Measurements from ENCODE around the gene VAT1. TPM values are rescaled to one million over a fixed set of nuclear protein-coding genes. Genes with fewer than 3 reads are reported as not detected.

Gene VAT1
- total and polyA plus RNA-seq, 9 of the 15 experiments (the other 6 are each of a cell fraction or from before 2014, with no cell fraction given) = 29.4 to 153 (median 66.7) TPM

DNA sequence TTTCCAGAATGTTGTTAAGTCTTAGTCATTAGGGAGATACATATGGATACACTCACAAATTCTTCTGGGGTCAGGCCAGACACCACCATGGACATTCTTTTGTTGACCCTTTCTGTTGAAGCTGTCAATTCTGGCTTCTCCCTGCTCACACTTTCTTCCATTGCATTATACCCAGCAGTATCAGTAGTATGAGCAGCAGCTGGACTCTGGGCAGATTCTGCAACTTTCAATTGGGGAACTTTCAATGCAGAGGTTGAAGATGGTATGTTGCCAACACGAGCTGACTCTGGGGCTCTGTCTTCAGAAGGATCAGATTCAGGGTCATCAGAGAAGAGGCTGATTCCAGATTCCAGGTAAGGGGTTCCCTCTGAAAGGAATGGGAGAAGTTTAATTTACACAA lies 48.7 kb upstream of the VAT1 start:
- H3K9ac ChIP-seq (ENCODE audit: insufficient read depth in 1 of 2, low read depth in 2 of 2, low read length in 2 of 2) = no peak overlapping the region
- FAIRE-seq (no peak), DNase-seq (ENCODE audit: extremely low read depth in 1 of 4, low spot score in 3 of 4) (no peak), ATAC-seq (no peak)
- CTCF ChIA-PET (ENCODE audit: low intra/inter-chr PET ratio) = no interaction called here
- intact Hi-C loops (cut with micrococcal nuclease) = no loop called here
- no peaks in the 10 kb centered on the region for H3K9me1 ChIP-seq (ENCODE audit: control insufficient read depth, insufficient read depth, low read length)
- H3K79me2 ChIP-seq (ENCODE audit: control insufficient read depth, insufficient read depth, low read length) = no peaks in the 10 kb centered on the region
- no peaks in the 10 kb centered on the region for H3K4me1 ChIP-seq (replicated peaks in 1 of 2; ENCODE audit: control insufficient read depth in 2 of 2, insufficient read depth in 2 of 2, low read length in 2 of 2)
- 100% methylated on average over 1 of the region's 1 CpG for WGBS (ENCODE audit: insufficient coverage, low coverage, missing lambda C conversion rate)
- TF ChIP-seq, protein P1, sequence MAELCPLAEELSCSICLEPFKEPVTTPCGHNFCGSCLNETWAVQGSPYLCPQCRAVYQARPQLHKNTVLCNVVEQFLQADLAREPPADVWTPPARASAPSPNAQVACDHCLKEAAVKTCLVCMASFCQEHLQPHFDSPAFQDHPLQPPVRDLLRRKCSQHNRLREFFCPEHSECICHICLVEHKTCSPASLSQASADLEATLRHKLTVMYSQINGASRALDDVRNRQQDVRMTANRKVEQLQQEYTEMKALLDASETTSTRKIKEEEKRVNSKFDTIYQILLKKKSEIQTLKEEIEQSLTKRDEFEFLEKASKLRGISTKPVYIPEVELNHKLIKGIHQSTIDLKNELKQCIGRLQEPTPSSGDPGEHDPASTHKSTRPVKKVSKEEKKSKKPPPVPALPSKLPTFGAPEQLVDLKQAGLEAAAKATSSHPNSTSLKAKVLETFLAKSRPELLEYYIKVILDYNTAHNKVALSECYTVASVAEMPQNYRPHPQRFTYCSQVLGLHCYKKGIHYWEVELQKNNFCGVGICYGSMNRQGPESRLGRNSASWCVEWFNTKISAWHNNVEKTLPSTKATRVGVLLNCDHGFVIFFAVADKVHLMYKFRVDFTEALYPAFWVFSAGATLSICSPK (IDR thresholded peaks at IDR 0.05; ENCODE audit: borderline replicate concordance) = no peak
- POLR2A ChIA-PET = interaction anchor here (0.8 to 1.0 kb wide), 3 partner anchors 40 to 245 kb away, joined by 3 to 5 read pairs (median 3); no protein-coding TSS in a partner anchor
- no peak overlapping the region for H3K27ac ChIP-seq (ENCODE audit: extremely low read depth, low read depth, low read length)
- peaks cover 69% of the 10 kb centered on the region for H3K36me3 ChIP-seq (ENCODE audit: control insufficient read depth, insufficient read depth, low read length)
- in situ Hi-C loops (cut with MboI) = no loop called here
- no peaks in the 10 kb centered on the region for H4K20me1 ChIP-seq (replicated peaks; ENCODE audit: control insufficient read depth, insufficient read depth, low read length)
- H2AFZ ChIP-seq (ENCODE audit: low read depth, low read length) = no peak overlapping the region
- BruUV-seq (replicated peaks) = no TSS peak
- H3K4me2 ChIP-seq (ENCODE audit: insufficient read depth, low read length) = no peak overlapping the region
- no peak overlapping the region for H3K4me3 ChIP-seq
- no peaks in the 10 kb centered on the region for H3K9me3 ChIP-seq (replicated peaks; ENCODE audit: control insufficient read depth, insufficient read depth, low read depth, low read length)
- no peaks in the 10 kb centered on the region for H3K27me3 ChIP-seq (ENCODE audit: control insufficient read depth in 2 of 2, insufficient read depth in 2 of 2, low read length in 2 of 2)

DNA sequence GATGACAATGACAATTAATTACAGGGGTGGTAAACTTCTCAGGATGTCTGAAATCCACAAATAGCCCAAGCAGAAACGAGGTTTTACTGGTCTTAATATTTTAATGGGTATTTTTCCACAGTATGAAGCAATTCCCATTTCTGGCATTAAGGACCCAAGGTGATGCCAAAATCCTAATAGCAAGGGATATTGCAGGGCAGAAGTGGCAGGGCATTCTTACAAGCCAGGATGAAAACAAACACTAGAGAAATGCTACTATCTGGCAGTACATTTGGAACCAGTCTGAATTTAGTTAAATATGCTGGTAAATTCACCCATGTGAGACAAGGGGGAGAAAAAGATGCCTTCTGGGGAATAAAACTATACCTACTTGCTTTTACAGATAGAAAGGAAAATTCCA lies 48.1 kb upstream of the VAT1 start:
- FAIRE-seq (no peak), DNase-seq (ENCODE audit: extremely low read depth in 1 of 4, low spot score in 3 of 4) (no peak), ATAC-seq (no peak)
- no peaks in the 10 kb centered on the region for H3K79me2 ChIP-seq (ENCODE audit: control insufficient read depth, insufficient read depth, low read length)
- no peaks in the 10 kb centered on the region for H3K4me1 ChIP-seq (replicated peaks in 1 of 2; ENCODE audit: control insufficient read depth in 2 of 2, insufficient read depth in 2 of 2, low read length in 2 of 2)
- intact Hi-C loops (cut with micrococcal nuclease) (no loop called here), in situ Hi-C loops (cut with MboI) (no loop called here)
- no peak overlapping the region for H2AFZ ChIP-seq (ENCODE audit: low read depth, low read length)
- BruUV-seq (replicated peaks) = no TSS peak
- no peak overlapping the region for H3K4me2 ChIP-seq (ENCODE audit: insufficient read depth, low read length)
- H3K27me3 ChIP-seq (ENCODE audit: control insufficient read depth in 2 of 2, insufficient read depth in 2 of 2, low read length in 2 of 2) = no peaks in the 10 kb centered on the region
- H4K20me1 ChIP-seq (replicated peaks; ENCODE audit: control insufficient read depth, insufficient read depth, low read length) = no peaks in the 10 kb centered on the region
- H3K27ac ChIP-seq (ENCODE audit: extremely low read depth, low read depth, low read length) = no peak overlapping the region
- 83% methylated on average over 1 of the region's 1 CpG for WGBS (ENCODE audit: insufficient coverage, low coverage, missing lambda C conversion rate)
- no peak overlapping the region for H3K4me3 ChIP-seq
- POLR2A ChIA-PET = interaction anchor here (0.8 to 1.0 kb wide), 2 partner anchors 57 to 245 kb away, joined by 3 to 5 read pairs; no protein-coding TSS in a partner anchor
- H3K36me3 ChIP-seq (ENCODE audit: control insufficient read depth, insufficient read depth, low read length) = peaks cover 72% of the 10 kb centered on the region
- no peaks in the 10 kb centered on the region for H3K9me1 ChIP-seq (ENCODE audit: control insufficient read depth, insufficient read depth, low read length)
- TF ChIP-seq TFAM (CRISPR knock-in tag; conservative IDR thresholded peaks at IDR 0.05) (no peak), SMAD1 (IDR thresholded peaks at IDR 0.05; ENCODE audit: low read depth, low read length, partially characterized antibody) (no peak), POLR2G (IDR thresholded peaks at IDR 0.05; ENCODE audit: low read depth, low read length) (no peak), DMBX1 (CRISPR knock-in tag; IDR thresholded peaks at IDR 0.05; ENCODE audit: borderline replicate concordance) (no peak), JUN (IDR thresholded peaks at IDR 0.05; ENCODE audit: borderline replicate concordance, low read depth, low read length) (no peak), JUN (CRISPR knock-in tag; IDR thresholded peaks at IDR 0.05; ENCODE audit: borderline replicate concordance) (no peak), MBD2 (IDR thresholded peaks at IDR 0.05; ENCODE audit: borderline replicate concordance, low read depth) (no peak), SMARCE1 (IDR thresholded peaks at IDR 0.05) (no peak), XRCC3 (IDR thresholded peaks at IDR 0.05) (no peak), TAF7 (tag; IDR thresholded peaks at IDR 0.05) (no peak), ZNF707 (CRISPR knock-in tag; conservative IDR thresholded peaks at IDR 0.05) (no peak)
- no peaks in the 10 kb centered on the region for H3K9me3 ChIP-seq (replicated peaks; ENCODE audit: control insufficient read depth, insufficient read depth, low read depth, low read length)
- CTCF ChIA-PET (ENCODE audit: low intra/inter-chr PET ratio) = no interaction called here
- H3K9ac ChIP-seq (ENCODE audit: insufficient read depth in 1 of 2, low read depth in 2 of 2, low read length in 2 of 2) = no peak overlapping the region

All from K562 (cell line).